Measurements from ENCODE around the gene CCL21. TPM values are rescaled to one million over a fixed set of nuclear protein-coding genes. Genes with fewer than 3 reads are reported as not detected.

CCL21 gene
- polyA plus RNA-seq, 3 donors: not detected

DNA sequence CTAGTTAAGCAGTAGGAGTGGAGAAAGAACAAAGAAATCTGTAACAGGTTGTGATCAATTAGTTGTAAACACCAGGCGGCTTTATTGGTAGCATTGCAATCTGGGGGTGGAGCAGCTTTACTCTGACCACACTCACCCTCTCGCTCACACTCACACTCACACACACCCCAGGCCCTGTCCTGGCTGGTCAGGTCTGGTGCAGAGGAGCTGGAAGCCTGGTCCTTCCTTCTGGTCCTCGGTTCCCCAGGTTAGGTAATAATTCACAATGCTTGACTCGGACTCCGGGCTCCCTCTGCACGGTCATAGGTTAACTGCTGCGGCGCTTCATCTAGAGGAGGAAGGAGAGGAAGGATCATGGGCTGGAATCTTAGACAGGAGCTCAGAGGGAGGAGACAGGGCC, 20.4 kb downstream of the CCL21 start:
- Mint-ChIP-seq H3K9me3 (peaks cover 0 to 1% (median 0%) of the 10 kb centered on the region in 7 donors), H3K36me3 (no peaks in the 10 kb centered on the region), H3K4me1 (peaks cover 34% of the 10 kb centered on the region), H3K27me3 (ENCODE audit: low read depth in 3 of 3) (peaks cover 0 to 5% (median 3%) of the 10 kb centered on the region in 3 donors), H3K27ac (peak overlapping the region in 1 of 7 donors; percentile 22), H3K4me3 (no peak overlapping the region)
- Histone ChIP-seq H3K79me2 (ENCODE audit: insufficient read depth, low read length) (no peaks in the 10 kb centered on the region), H3K36me3 (replicated peaks in 1 of 2; ENCODE audit: control insufficient read depth in 1 of 2, insufficient read depth in 2 of 2, low read length in 2 of 2) (no peaks in the 10 kb centered on the region), H3K27me3 (ENCODE audit: control insufficient read depth in 2 of 2, insufficient read depth in 2 of 2, low read length in 2 of 2) (no peaks in the 10 kb centered on the region), H3K4me2 (replicated peaks; ENCODE audit: extremely low read depth, low read length, poor library complexity, severe bottlenecking) (no peak overlapping the region), H3K9me3 (replicated peaks in 1 of 2; ENCODE audit: control insufficient read depth in 1 of 2, insufficient read depth in 1 of 2, low read length in 2 of 2) (no peaks in the 10 kb centered on the region), H4K20me1 (ENCODE audit: insufficient read depth, low read length) (no peaks in the 10 kb centered on the region), H3K4me3 (replicated peaks in 1 of 3; ENCODE audit: low read depth in 2 of 3, low read length in 3 of 3) (no peak overlapping the region), H2AFZ (ENCODE audit: insufficient read depth, low read depth, low read length, poor library complexity, severe bottlenecking) (no peak overlapping the region), H3K9ac (ENCODE audit: insufficient read depth, low read length, poor library complexity, severe bottlenecking) (no peak overlapping the region), H3K27ac (ENCODE audit: low read depth in 1 of 2, low read length in 2 of 2) (no peak overlapping the region), H3K4me1 (ENCODE audit: control insufficient read depth in 1 of 2, insufficient read depth in 2 of 2, low read length in 2 of 2) (peaks cover 29 to 32% of the 10 kb centered on the region in 2 donors)
- TF ChIP-seq, protein P1, sequence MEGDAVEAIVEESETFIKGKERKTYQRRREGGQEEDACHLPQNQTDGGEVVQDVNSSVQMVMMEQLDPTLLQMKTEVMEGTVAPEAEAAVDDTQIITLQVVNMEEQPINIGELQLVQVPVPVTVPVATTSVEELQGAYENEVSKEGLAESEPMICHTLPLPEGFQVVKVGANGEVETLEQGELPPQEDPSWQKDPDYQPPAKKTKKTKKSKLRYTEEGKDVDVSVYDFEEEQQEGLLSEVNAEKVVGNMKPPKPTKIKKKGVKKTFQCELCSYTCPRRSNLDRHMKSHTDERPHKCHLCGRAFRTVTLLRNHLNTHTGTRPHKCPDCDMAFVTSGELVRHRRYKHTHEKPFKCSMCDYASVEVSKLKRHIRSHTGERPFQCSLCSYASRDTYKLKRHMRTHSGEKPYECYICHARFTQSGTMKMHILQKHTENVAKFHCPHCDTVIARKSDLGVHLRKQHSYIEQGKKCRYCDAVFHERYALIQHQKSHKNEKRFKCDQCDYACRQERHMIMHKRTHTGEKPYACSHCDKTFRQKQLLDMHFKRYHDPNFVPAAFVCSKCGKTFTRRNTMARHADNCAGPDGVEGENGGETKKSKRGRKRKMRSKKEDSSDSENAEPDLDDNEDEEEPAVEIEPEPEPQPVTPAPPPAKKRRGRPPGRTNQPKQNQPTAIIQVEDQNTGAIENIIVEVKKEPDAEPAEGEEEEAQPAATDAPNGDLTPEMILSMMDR (IDR thresholded peaks at IDR 0.05): no peak
- intact Hi-C loops (cut with micrococcal nuclease): no loop called here
- WGBS (ENCODE audit: insufficient coverage): 95% methylated on average over 7 of the region's 8 CpGs
- no peak for DNase-seq

DNA sequence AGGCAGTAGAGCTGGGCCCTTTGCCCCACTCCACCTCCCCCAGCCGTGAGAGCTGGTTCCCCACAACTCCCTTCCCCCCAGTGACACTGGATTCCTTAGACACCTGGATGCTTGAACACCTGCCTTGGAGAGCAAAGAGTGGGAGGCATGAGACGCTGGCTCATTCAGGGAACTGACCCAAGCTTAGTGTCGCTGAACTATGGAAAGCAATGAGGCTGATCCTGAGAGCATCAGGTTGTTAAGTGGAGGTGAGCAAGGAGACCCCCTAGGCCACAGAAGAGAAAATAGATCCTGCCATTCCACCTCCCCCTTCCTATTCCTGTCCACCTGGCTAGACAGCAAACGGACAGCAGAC, 20.8 kb downstream of the CCL21 start:
- Histone ChIP-seq H3K9ac (ENCODE audit: insufficient read depth, low read length, poor library complexity, severe bottlenecking) (no peak overlapping the region), H2AFZ (ENCODE audit: insufficient read depth, low read depth, low read length, poor library complexity, severe bottlenecking) (no peak overlapping the region), H3K36me3 (replicated peaks in 1 of 2; ENCODE audit: control insufficient read depth in 1 of 2, insufficient read depth in 2 of 2, low read length in 2 of 2) (no peaks in the 10 kb centered on the region), H4K20me1 (ENCODE audit: insufficient read depth, low read length) (no peaks in the 10 kb centered on the region), H3K9me3 (replicated peaks in 1 of 2; ENCODE audit: control insufficient read depth in 1 of 2, insufficient read depth in 1 of 2, low read length in 2 of 2) (no peaks in the 10 kb centered on the region), H3K79me2 (ENCODE audit: insufficient read depth, low read length) (no peaks in the 10 kb centered on the region), H3K27ac (ENCODE audit: low read depth in 1 of 2, low read length in 2 of 2) (no peak overlapping the region), H3K4me3 (replicated peaks in 1 of 3; ENCODE audit: low read depth in 2 of 3, low read length in 3 of 3) (no peak overlapping the region), H3K4me1 (ENCODE audit: control insufficient read depth in 1 of 2, insufficient read depth in 2 of 2, low read length in 2 of 2) (peaks cover 29 to 32% of the 10 kb centered on the region in 2 donors), H3K27me3 (ENCODE audit: control insufficient read depth in 2 of 2, insufficient read depth in 2 of 2, low read length in 2 of 2) (no peaks in the 10 kb centered on the region), H3K4me2 (replicated peaks; ENCODE audit: extremely low read depth, low read length, poor library complexity, severe bottlenecking) (no peak overlapping the region)
- H3K27ac Mint-ChIP-seq: no peak overlapping the region
- TF ChIP-seq, protein P1 (IDR thresholded peaks at IDR 0.05): no peak
- H3K4me1 Mint-ChIP-seq: peaks cover 34% of the 10 kb centered on the region
- H3K4me3 Mint-ChIP-seq: no peak overlapping the region
- DNase-seq: no peak
- intact Hi-C loops (cut with micrococcal nuclease): no loop called here
- no CpG with 5 or more reads among the region's 4 CpGs for WGBS (ENCODE audit: insufficient coverage)
- H3K27me3 Mint-ChIP-seq (ENCODE audit: low read depth in 3 of 3): peaks cover 0 to 5% (median 3%) of the 10 kb centered on the region in 3 donors
- no peaks in the 10 kb centered on the region for H3K36me3 Mint-ChIP-seq
- H3K9me3 Mint-ChIP-seq: peaks cover 0 to 1% (median 0%) of the 10 kb centered on the region in 7 donors

Data from CD14-positive monocyte (primary cell).